ENCODE data around the gene CNN2.

CNN2 gene

DNA sequence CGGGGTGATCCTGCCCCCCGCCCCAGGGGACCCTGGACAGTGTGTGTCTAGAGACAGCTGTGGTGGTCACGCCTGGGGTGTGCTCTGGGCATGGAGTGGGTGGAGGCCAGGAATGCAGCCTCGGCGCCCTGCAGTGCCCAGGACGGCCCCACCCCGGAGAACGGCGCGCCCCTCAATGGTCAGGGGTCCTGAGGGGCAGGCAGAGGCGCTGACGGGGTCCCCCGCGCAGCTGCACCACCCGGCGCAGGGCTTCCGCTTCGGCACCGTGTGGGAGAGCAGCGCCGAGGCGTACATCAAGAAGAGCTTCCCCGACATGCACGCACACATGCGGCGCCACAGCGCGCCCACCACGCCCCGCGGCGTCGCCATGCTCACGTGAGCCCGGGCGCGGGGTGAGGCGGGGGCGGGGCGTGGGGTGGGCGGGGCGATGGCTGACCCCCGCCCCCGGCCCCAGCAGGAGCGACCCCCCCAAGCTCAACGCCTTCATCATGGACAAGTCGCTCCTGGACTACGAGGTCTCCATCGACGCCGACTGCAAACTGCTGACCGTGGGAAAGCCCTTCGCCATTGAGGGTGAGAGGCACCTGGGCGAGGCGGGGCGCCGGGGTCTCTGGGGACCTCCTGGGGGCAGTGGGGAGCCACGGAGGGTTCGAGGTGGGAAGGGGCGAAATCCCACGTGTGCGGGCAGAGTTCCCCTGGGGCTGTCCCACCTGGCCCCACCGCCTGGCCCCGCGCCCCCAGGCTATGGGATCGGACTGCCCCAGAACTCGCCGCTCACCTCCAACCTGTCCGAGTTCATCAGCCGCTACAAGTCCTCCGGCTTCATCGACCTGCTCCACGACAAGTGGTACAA is 18.8 kb upstream of the CNN2 start:
- DNase-seq (ENCODE audit: extremely low read depth, low read depth) = no peak
- no peak overlapping the region for H3K4me3 ChIP-seq (replicated peaks; ENCODE audit: low read depth, low read length)
- TF ChIP-seq, protein P1, sequence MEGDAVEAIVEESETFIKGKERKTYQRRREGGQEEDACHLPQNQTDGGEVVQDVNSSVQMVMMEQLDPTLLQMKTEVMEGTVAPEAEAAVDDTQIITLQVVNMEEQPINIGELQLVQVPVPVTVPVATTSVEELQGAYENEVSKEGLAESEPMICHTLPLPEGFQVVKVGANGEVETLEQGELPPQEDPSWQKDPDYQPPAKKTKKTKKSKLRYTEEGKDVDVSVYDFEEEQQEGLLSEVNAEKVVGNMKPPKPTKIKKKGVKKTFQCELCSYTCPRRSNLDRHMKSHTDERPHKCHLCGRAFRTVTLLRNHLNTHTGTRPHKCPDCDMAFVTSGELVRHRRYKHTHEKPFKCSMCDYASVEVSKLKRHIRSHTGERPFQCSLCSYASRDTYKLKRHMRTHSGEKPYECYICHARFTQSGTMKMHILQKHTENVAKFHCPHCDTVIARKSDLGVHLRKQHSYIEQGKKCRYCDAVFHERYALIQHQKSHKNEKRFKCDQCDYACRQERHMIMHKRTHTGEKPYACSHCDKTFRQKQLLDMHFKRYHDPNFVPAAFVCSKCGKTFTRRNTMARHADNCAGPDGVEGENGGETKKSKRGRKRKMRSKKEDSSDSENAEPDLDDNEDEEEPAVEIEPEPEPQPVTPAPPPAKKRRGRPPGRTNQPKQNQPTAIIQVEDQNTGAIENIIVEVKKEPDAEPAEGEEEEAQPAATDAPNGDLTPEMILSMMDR (IDR thresholded peaks at IDR 0.05; ENCODE audit: low read depth, low read length, missing control alignments) = no peak

DNA sequence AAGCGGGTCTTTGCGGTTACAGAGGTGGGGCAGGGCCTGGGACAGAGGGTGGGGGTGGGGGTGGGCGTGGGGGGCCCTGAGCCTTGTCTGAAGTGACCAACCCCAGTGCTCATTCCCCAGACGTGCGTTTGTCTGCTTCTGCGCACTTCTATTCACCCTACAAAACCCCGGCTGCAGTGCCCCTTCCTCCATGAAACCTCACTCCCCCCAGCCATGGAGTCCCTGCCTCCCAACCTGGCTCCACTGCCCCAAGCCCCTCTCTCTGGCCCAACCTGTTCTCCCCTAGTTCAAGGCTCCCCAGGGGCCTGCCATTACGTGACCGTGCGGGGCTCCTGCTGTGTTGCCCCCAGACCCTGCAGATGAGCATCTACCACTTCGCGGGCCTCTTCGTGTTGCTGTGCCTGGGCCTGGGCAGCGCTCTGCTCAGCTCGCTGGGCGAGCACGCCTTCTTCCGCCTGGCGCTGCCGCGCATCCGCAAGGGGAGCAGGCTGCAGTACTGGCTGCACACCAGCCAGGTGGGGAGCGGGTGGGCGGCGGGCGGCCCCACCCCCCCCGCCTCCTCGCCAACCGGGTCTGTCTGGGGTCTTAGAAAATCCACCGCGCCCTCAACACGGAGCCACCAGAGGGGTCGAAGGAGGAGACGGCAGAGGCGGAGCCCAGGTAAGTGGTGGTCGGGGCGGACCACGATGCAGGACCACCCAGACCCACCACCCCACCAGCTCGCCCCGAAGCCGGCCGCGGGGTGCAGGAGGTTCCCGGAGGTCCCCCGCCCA is 18.0 kb upstream of the CNN2 start:
- TF ChIP-seq, protein P1 (IDR thresholded peaks at IDR 0.05; ENCODE audit: low read depth, low read length, missing control alignments) = no peak
- DNase-seq (ENCODE audit: extremely low read depth, low read depth) = no peak
- no peak overlapping the region for H3K4me3 ChIP-seq (replicated peaks; ENCODE audit: low read depth, low read length)

DNA sequence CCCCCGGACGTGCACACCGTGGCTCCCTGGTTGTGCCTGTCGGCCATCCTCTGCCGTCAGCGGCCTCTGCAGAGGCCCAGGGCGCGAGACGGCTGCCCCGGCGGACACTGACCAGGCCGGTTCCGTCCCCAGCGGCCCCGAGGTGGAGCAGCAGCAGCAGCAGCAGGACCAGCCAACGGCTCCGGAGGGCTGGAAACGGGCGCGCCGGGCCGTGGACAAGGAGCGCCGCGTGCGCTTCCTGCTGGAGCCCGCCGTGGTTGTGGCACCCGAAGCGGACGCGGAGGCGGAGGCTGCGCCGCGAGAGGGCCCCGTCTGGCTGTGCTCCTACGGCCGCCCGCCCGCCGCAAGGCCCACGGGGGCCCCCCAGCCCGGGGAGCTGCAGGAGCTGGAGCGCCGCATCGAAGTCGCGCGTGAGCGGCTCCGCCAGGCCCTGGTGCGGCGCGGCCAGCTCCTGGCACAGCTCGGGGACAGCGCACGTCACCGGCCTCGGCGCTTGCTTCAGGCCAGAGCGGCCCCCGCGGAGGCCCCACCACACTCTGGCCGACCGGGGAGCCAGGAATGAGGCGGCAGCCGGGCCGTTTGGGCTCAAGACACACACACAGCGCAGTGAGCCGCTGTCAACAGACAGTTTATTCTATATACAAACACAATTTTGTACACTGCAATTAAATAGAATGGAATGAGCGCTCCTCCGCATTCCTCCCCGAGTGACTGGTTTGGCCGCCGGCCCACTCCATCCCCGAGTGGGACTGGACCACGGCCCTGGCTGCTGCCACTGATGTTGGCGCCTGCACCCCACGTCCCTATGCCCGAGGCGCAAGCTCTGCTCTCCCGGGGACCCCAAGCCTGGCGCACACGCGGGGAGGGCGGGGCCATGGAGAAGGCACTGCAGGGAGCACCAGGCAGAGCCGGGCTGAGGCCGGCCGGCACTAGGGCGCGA is 17.1 kb upstream of the CNN2 start:
- TF ChIP-seq, protein P1 (IDR thresholded peaks at IDR 0.05; ENCODE audit: low read depth, low read length, missing control alignments) = no peak
- DNase-seq (ENCODE audit: extremely low read depth, low read depth) = no peak
- H3K4me3 ChIP-seq (replicated peaks; ENCODE audit: low read depth, low read length) = no peak overlapping the region

DNA sequence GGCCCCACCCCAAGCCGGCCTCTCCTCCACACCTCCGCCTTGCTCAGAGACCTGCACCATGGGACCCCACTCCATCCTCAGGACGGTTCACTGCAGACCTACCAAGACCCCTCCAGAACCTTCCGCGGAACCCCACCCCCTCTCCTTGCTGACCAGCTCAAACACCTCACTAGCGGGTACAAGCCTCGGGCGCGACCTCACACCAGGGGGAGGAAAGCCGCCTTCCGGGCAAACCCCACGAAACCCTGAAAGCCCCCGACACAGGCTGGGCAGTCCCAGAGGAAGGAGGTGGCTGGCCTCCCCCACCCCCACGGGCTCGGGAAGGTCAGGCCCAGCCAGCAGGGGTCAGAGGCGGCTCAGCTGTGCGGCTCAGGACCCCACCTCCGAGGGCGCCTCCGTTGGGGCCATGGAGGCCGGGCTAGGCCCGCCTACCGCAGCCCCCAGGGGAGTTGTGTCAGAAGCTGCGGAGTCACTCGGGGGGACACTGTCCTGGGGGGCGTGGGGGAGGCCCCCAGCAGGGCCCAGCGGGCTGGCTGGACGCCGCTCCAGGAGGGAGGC is 16.3 kb upstream of the CNN2 start:
- H3K4me3 ChIP-seq (replicated peaks; ENCODE audit: low read depth, low read length) = no peak overlapping the region
- TF ChIP-seq, protein P1 (IDR thresholded peaks at IDR 0.05; ENCODE audit: low read depth, low read length, missing control alignments) = no peak
- no peak for DNase-seq (ENCODE audit: extremely low read depth, low read depth)

DNA sequence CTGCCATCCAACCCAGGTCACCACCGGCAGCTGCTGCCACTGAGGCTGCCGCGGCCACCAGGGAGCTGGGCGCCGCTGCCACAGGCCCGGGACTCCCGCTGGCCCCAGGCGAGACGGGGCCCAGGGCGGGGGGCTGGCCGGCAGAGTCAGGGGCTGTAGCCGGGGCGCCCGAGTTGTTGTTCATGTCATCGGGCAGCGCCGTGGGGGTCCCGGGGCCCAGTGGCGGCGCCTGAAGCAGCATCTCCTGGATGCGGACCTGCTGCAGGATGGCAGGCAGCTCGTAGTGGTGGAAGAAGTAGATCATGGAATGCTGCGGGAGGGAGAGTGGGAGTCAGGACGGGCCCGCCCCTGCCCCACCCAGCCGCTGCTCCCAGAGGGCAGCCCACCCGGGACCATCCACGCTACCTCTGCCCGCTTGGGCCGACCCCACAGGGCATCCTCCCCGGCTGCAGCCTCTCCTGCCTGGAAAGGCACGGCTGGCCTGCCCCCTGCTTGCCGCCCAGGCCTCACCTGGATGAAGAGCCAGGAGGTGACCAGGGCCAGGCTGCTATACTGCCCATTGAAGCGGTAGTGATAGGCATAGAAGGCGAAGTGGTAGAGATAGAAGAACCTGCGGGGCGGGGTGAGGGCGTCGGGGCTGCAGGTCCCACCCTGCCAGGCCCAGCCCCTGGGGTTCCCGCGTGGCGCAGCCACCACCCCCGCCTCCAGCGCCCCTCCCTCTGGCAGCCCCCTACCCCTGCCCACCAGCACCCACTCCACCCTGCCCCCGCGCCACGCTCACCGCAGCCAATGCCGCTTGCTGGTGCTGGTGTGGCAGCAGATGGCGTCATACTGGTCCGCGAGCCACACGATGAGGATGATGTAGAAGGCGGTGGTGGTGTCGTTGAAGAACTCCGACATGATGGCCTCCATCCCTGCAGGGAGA is 15.6 kb upstream of the CNN2 start:
- H3K4me3 ChIP-seq (replicated peaks; ENCODE audit: low read depth, low read length) = no peak overlapping the region
- no peak for DNase-seq (ENCODE audit: extremely low read depth, low read depth)
- TF ChIP-seq, protein P1 (IDR thresholded peaks at IDR 0.05; ENCODE audit: low read depth, low read length, missing control alignments) = no peak
